Uterus (tissue), 4 donors: ENCODE measurements around the gene ABHD3. TPM values are rescaled to one million over a fixed set of nuclear protein-coding genes. Genes with fewer than 3 reads are reported as not detected.
"Not testable (repeated sequence)": the region's sequence is repeated elsewhere in the genome, so short reads cannot be mapped to it uniquely, and the experiment has no call there.

Experiments
- DNase-seq, 2 donors: peaks; one replicate each; pipeline ENCODE4 v3.0.0-alpha.2; 2019 to 2020
- H3K27ac ChIP-seq, 2 donors: fragments of 200-600 bp; sonication (generic); 1 replicate in 1 of 2; 2 replicates in 1 of 2; pipeline ENCODE4 v1.5.1; 2016 to 2018
- H3K27me3 ChIP-seq, 2 donors: fragments of 200-600 bp; sonication (generic); one replicate each; pipeline ENCODE4 v1.5.1; 2018 to 2019; ENCODE audit warnings: control low read depth in 1 of 2
- H3K36me3 ChIP-seq, 2 donors: fragments of 200-600 bp; sonication (generic); one replicate each; pipeline ENCODE4 v1.5.1; 2019; ENCODE audit warnings: control low read depth in 1 of 2
- H3K4me1 ChIP-seq, 2 donors: fragments of 200-600 bp; sonication (generic); one replicate each; pipeline ENCODE4 v1.5.1; 2018 to 2019; ENCODE audit warnings: control low read depth in 1 of 2
- H3K4me3 ChIP-seq, 2 donors: fragments of 200-600 bp; sonication (generic); 1 replicate in 1 of 2; 2 replicates in 1 of 2; pipeline ENCODE4 v1.5.1; 2018 to 2019; ENCODE audit warnings: mild to moderate bottlenecking in 1 of 2
- H3K9me3 ChIP-seq, 2 donors: fragments of 200-600 bp; sonication (generic); one replicate each; pipeline ENCODE4 v1.5.1; 2019; ENCODE audit warnings: control low read depth in 1 of 2
- CTCF ChIP-seq, 4 experiments: fragments of 200-600 bp in 2 of 4; fragments of 450-650 bp in 2 of 4; sonication (generic) in 2 of 4; IDR thresholded peaks; one replicate each; pipeline ENCODE4 v1.5.1; 2016 to 2019; ENCODE audit warnings: antibody characterized with exemption in 4 of 4, mild to moderate bottlenecking in 2 of 4, moderate library complexity in 1 of 4
- POLR2A ChIP-seq, 2 donors: fragments of 450-650 bp; IDR thresholded peaks; one replicate each; pipeline ENCODE4 v1.6.1; 2016; ENCODE audit warnings: antibody characterized with exemption in 2 of 2, mild to moderate bottlenecking in 1 of 2, moderate library complexity in 1 of 2
- intact Hi-C: fragments of 100-400 bp; cut with DNase I; formaldehyde crosslinking; loops from one replicate; pipeline ENCODE4 v1.15.1; 2023; ENCODE audit warnings: low total_unique reads
- total RNA-seq, 4 donors: library from RNA; depleted of rRNA in 3 of 4; stranded (reverse); fragments of >200 nt in 3 of 4; gene quantifications; one replicate each; pipeline versions ENCODE4 v1.1.0 to v1.2.4, GENCODE V29; 2014 to 2023
- donor health status: DM: yes; HTN: yes; CAD: no.

The ABHD3 gene
- total RNA-seq, 4 donors from 2014 or later, result 1.0 to 17.2 (median 12.6) TPM

GRCh38 chr18:21652073-21652472, 52.5 kb downstream of the ABHD3 start:
- Histone ChIP-seq H3K4me1 (no peaks in the 10 kb centered on the region), H3K9me3 (no peaks in the 10 kb centered on the region), H3K27me3 (no peaks in the 10 kb centered on the region), H3K36me3 (no peaks in the 10 kb centered on the region), H3K4me3 (no peak overlapping the region), H3K27ac (no peak overlapping the region)
- TF ChIP-seq CTCF (IDR thresholded peaks at IDR 0.05) (no peak), POLR2A (IDR thresholded peaks at IDR 0.05) (no peak)
- intact Hi-C loops, result no loop called here
- DNase-seq, result no peak

GRCh38 chr18:21650311-21650710, 54.3 kb downstream of the ABHD3 start:
- intact Hi-C loops, result no loop called here
- no peaks in the 10 kb centered on the region for H3K36me3 ChIP-seq
- no peaks in the 10 kb centered on the region for H3K9me3 ChIP-seq
- H3K4me3 ChIP-seq, result no peak overlapping the region
- no peak overlapping the region for H3K27ac ChIP-seq
- no peak for DNase-seq
- no peaks in the 10 kb centered on the region for H3K27me3 ChIP-seq
- no peak for TF ChIP-seq POLR2A (IDR thresholded peaks at IDR 0.05)
- no peak for TF ChIP-seq CTCF (IDR thresholded peaks at IDR 0.05)
- H3K4me1 ChIP-seq, result no peaks in the 10 kb centered on the region

DNA sequence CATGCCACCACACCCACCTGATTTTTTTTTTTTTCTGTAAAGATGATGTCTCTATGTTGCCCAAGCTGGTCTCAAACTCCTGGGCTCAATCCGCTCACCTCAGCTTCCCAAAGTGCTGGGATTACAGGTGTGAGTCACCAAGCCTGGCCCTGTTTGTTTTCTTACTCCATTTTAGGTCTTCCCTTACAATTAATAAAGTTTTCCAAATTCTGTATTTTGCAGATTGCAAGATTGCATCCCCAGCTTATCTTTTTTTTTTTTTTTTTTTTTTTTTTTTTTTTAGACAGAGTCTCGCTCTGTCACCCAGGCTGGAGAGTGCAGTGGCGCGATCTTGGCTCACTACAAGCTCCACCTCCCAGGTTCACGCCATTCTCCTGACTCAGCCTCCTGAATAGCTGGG, 64.2 kb downstream of the ABHD3 start:
- DNase-seq, intact Hi-C loops, H3K4me1 ChIP-seq, H3K27ac ChIP-seq, H3K36me3 ChIP-seq, H3K4me3 ChIP-seq, H3K9me3 ChIP-seq, H3K27me3 ChIP-seq: not testable (repeated sequence)

DNA sequence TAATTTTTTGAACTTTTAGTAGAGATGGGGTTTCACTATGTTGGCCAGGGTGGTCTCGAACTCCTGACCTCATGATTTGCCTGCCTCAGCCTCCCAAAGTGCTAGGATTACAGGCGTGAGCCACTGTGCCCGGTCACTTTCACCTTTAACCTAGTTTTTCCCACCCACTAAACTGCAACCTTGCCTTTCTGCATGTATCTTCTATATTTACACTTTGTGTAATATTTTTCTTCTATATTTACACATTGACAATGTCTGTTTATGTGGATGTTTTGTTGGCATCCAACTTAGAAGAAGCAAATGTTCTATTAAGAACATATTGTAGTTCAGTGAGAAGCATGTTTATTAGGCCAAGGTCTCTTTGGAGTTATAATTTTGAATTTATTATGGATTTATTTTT, 65.8 kb downstream of the ABHD3 start:
- Histone ChIP-seq H3K4me3 (no peak overlapping the region), H3K27ac (no peak overlapping the region), H3K27me3 (no peaks in the 10 kb centered on the region), H3K9me3 (no peaks in the 10 kb centered on the region), H3K36me3 (no peaks in the 10 kb centered on the region), H3K4me1 (no peaks in the 10 kb centered on the region)
- intact Hi-C loops, result no loop called here
- DNase-seq, result no peak
- TF ChIP-seq CTCF (IDR thresholded peaks at IDR 0.05) (no peak), POLR2A (IDR thresholded peaks at IDR 0.05) (no peak)

DNA sequence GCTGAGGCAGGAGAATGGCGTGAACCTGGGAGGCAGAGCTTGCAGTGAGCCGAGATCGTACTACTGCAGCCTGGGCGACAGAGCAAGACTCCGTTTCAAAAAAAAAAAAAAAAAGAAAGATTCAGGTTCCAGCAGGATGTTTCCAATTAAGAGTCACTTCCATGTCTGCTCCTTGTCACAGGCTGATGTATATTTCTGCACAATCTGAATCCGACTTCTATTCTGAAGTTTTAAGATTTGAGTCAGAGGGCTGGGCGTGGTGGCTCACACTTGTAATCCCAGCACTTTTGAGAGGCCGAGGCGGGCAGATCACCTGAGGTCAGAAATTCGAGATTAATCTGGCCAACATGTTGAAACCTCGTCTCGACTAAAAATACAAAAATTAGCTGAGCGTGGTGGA, 67.8 kb downstream of the ABHD3 start:
- no peak for TF ChIP-seq POLR2A (IDR thresholded peaks at IDR 0.05)
- TF ChIP-seq CTCF (IDR thresholded peaks at IDR 0.05), result no peak
- H3K4me3 ChIP-seq, result no peak overlapping the region
- intact Hi-C loops, result no loop called here
- no peaks in the 10 kb centered on the region for H3K4me1 ChIP-seq
- H3K27me3 ChIP-seq, result no peaks in the 10 kb centered on the region
- H3K9me3 ChIP-seq, result no peaks in the 10 kb centered on the region
- H3K36me3 ChIP-seq, result no peaks in the 10 kb centered on the region
- H3K27ac ChIP-seq, result no peak overlapping the region
- DNase-seq, result no peak

DNA sequence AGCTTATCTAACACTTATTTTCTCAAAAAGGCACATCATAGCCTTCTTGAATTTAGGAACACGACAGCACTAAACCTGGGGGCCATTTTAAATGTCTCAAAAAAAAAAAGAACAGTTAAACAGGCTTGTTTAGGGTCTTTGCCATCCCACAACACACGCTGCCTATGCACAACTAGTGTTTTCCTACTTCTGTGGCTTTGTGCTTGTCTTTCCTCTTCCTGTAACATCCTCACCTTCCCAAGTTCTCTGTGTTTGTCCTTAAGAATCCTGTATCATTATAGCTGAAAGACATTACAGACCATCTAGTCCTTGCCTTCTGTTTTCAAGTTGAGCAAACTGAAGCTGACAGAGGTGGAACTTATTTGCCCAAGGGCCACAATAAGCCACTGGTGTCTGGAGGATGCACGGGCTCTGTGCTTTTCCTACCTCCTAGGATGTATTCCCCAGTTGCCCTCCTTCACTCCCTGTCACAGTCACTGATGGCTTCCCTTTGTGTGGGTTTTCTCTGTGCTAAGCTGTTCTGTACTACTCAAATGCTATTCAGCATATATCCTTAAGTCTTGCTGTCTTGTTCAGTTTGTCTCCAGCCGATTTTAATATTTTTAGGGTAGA, 69.9 kb downstream of the ABHD3 start:
- intact Hi-C loops, result no loop called here
- Histone ChIP-seq H3K4me3 (no peak overlapping the region), H3K27ac (no peak overlapping the region), H3K36me3 (no peaks in the 10 kb centered on the region), H3K4me1 (no peaks in the 10 kb centered on the region), H3K9me3 (no peaks in the 10 kb centered on the region), H3K27me3 (no peaks in the 10 kb centered on the region)
- no peak for DNase-seq
- TF ChIP-seq CTCF (IDR thresholded peaks at IDR 0.05), result no peak
- no peak for TF ChIP-seq POLR2A (IDR thresholded peaks at IDR 0.05)
